Putamen (tissue), 1 donor: ENCODE measurements around the gene SPRR4.
"Not testable (repeated sequence)": the region's sequence is repeated elsewhere in the genome, so short reads cannot be mapped to it uniquely, and the experiment has no call there.

Experiments
- DNase-seq: peaks from one replicate; pipeline ENCODE4 v3.0.0-alpha.2; 2016; ENCODE audit warnings: low spot score

Gene SPRR4

DNA sequence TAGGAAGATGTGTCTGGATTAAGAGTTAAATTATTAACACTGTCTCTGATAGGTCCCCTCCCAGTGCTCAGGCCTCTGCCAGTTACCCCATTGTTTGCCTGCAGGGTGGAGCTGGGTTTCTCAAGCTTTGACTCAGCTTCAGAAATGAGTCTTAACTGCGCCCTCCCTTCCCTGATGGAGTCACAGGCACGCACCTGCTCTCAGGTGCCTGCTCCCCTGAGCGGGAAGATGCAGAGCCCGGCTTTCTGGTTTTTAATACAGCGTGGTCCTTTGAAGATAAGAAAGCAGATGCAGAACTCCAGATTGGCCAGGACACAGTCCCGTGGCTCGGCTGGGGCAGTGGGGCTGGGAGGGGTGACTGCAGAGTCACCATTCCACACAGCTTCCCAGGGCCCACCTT, 3.2 kb upstream of the SPRR4 start:
- DNase-seq = no peak

DNA sequence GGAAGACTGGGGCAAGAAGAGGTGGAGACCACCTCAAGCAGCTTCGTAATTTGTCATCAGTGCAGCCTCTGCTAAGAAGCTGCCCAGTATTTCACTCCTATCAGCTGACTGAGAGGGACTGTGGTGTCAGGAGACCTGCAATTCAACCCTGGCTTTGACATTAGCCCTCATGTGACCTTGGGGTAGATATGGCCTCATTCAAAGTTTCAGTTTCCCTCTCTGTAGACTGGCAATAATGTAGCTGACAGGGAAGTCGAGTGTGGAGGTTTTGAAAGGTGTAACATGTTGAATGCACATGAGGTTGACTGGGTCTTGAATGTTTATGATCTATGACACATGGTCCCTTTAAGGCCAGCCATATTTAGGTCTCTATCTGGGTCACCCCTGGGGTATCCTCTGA, 2.2 kb upstream of the SPRR4 start:
- DNase-seq = no peak

DNA sequence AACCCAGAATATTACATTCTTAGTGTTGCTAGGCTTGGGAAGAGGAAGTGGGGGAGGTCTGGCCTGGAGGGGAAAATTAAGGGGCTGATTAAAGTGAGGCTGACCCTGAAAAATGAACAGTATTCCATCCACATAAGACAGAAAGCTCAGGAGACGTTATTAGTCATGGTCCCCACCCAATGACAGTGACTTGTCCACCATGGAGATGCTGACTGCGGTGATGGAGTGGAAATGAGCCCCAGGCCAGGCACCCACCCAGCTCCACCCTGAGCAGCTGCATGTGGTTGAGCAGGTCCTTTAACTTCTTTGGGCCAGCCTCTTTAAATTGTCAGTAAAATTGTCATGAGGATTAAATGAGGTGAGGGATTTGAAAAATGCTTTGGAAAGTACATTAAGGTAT, 1.4 kb upstream of the SPRR4 start:
- DNase-seq = no peak

DNA sequence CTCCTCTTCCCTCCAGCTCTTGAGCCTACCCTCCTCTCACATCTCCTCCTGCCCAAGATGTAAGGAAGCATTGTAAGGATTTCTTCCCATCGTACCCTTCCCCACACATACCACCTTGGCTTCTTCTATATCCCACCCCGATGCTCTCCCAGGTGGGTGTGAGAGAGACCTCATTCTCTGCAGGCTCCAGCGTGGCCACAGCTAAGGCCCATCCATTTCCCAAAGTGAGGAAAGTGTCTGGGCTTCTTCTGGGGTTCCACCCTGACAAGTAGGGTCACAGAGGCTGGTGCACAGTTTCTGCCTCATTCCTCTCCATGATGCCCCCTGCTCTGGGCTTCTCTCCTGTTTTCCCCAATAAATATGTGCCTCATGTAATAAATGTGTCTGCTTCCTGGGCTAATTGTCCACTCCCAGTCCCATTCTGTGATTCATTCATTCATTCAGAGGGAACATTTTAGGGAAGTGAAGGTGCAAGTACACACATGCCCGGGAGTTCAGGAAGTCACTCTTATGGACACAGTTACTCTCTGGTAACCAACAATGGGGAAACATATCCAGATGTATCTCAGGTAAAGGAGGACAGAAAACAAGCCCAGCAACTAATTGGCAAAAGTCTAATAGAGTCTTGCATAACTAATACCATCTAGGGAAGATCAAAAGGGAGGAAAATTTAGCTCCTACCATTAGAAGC, 1.9 kb downstream of the SPRR4 start:
- no peak for DNase-seq

DNA sequence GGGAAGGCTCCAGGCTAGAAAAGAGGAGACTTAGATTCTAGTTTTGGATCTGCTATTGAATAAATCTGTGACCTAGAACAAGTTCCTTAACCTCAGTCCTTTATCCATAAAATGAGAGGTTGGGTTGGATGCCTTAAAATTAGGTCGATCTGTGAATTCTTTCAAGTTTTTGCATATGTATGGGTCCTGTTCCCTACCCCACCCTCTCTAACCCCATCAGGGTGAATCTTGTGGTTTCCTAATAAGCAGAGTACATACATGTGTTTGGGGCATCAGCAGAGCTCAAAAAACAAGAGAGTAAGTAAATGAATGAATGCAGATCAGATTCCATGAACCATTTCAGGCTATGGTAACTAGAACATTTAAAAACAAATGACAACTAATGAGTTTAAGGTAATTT, 6.2 kb downstream of the SPRR4 start:
- no peak for DNase-seq

DNA sequence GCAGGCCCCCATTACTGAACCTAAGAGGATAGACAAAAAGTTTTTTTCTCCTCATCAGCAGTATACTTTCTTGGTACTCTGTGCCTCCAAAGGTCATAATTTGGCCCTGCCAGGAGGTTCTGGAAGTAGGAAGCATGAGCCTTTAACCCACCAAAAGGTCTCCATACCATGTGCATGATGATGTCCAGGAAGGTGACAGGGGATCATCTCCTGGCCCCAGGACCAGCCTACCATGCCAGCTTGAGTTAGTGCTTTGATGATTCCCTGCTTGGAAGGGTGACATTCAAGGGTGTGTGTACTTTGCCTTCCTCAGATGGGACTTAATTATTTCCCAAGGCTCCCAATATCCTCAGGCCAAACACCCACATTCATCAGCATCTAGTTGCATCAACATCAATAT, 7.2 kb downstream of the SPRR4 start:
- no peak for DNase-seq

DNA sequence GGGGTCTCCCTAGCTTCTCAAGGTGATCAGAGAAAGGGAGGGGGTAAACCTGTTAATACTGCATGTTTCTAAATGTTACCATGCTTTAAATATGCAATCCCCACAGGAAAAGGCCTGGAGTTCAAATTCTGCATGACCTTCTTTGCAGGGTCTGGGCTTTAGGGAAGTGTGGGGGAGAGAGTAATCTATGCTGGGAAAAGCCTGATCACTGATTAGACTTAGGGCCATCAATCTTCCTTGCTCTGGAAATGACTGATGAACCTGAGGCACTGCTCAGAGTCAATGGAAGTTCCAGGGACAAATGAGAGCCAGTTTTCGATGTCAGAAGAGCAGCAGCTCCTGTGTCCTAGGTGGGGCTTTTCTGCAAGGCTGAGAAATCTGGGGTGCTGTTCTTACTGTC, 10.2 kb downstream of the SPRR4 start:
- DNase-seq = no peak

DNA sequence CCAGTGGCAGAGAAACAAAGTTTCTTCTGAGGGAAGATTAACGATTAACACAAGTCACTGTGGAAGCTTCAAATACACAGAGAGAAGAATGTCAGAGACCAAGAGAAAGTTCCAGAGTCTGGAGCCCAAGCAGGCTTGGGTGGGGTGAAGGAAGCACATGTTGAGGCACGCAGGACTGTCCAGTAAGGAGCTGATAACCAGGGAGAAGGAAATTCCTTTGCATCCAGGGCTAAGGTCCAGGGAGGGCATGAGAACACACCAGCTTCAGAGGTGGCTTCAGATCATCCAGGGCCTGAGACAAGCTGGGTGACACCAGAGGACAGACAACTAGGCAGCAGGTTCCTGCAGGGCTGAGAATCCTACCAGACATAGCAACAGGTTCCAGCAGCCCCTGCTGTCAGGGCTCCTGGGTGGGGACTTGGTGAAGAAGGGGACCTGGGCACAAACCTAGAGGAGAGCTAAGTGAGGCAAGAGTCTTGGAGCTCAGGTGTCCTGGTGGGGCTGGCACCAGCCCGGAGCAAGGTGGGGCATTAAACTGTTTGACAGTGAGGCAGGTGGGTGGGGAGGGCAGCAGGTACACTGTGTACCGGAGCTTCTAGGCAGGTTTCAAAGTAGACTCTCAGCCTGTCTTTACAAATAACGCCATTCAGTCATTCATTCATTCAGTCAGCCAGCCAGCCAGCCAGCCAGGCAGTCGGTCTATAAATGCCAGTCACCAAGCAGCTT, 10.9 kb downstream of the SPRR4 start:
- DNase-seq = no peak

DNA sequence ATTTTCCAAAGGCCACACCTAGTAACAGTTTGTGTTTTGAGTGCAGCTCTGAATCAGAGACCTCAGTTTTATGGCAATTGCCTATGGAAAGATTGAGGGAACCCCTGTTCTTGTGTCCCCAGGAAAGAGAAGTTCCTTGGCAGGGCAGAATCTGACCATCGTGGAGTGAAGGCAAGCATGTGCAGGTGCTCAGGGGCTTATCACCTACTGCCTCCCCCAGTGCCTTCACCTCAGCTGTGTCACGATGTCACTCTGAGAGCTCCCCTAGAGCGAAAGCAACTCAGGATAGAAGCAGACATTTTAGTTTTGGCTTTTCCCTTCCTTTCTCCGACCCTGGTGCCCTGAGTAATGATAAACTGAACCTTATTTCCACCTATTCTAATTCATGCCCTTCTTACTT, 11.6 kb downstream of the SPRR4 start:
- no peak for DNase-seq

DNA sequence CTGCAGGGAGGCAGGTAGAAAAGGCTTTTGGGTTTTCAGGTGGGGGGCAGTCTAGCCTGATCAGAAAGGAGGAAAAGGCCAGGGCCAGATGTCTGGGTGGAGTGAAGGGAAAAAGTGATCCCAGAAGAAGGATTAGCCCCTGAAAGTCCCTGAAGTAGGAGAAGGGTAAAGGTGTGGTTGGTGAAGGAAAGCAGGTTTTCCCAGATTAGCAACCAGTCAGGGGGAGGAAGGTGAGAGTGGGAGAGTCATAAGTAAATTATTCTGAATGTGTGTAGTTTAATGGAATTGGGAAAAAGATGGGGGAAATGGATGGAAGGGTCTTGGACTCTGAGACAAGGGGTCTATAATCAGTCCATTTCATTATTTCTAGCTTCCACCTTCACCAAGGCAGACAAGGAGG, 12.8 kb downstream of the SPRR4 start:
- no peak for DNase-seq

DNA sequence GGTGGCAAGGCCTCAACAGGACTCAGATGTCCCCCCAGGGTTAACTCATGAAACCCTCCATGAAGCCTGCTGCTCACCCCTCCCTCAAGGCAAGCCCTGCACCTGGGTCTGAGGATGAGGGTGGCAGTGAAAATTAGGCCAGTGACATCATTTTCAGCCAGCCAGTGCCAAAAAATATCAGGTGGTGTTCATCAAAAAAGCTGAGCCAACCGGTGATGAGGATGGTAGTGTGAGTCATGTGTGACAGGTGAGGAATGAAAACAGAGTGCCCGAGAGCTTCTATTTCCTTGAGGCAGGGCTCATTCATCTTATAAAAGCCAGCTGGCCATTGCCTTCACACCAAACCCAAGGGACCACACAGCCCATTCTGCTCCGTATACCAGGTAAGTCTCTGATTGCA, 13.3 kb downstream of the SPRR4 start, which contains the start of gene SPRR1A:
TSS of gene SPRR1A (plus strand) at position 339 of the 400 bp plus-strand sequence. CDS start 1,150 bp downstream, outside the sequence.
- DNase-seq = no peak

DNA sequence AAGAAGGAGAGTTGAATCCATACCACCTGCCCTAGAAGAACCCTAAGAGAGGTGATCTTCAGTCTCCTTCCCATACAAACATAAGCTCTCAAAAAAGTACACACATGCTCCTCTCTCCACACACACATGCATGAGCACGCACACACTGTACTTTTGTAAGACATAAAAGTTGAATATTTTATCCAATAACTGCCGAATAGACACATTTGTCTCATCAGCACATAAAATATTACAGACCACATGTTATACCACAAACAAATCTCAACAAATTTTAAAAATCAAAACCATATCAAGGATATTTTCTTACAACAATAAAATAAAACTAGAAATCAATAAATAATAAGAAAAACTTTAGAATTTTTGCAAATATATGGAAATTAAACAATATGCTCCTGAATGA, 16.1 kb downstream of the SPRR4 start:
- no peak for DNase-seq

DNA sequence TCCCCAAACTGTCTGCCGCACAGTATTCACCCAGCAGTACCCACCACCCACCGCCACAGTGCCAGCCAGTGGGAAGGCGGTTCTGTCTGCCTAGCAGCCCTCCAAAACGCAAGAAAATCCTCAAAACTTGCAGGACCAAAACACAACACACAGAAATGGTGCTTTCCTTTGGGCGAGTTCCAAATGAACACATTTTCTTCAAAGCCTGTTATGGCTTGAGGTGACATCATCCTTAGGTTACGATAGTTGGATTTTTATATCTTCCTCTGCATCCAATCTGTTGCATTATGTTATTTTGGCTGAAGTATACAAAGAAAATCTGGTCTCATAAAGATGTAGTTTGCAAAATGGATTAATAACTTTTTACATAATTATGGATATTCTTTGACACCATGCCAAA, 22.7 kb downstream of the SPRR4 start:
- no peak for DNase-seq

DNA sequence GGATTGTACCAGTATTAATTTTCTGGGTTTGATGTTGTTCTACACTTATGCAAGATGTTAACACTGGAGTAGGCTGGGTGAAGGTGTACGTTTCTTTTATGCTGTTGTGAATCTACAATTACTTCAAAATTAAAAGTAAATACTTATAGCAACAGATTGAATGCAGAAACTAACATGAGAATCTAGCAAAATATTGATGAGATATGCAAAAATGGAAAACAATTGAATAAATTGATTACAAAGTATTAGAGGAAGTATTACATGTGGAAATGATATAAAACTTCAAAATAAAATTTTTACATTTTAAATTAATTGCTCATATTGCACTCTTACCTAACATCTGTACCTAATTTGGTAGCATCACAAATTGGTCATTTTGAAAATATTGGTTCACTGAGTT, 25.4 kb downstream of the SPRR4 start:
- DNase-seq = no peak

DNA sequence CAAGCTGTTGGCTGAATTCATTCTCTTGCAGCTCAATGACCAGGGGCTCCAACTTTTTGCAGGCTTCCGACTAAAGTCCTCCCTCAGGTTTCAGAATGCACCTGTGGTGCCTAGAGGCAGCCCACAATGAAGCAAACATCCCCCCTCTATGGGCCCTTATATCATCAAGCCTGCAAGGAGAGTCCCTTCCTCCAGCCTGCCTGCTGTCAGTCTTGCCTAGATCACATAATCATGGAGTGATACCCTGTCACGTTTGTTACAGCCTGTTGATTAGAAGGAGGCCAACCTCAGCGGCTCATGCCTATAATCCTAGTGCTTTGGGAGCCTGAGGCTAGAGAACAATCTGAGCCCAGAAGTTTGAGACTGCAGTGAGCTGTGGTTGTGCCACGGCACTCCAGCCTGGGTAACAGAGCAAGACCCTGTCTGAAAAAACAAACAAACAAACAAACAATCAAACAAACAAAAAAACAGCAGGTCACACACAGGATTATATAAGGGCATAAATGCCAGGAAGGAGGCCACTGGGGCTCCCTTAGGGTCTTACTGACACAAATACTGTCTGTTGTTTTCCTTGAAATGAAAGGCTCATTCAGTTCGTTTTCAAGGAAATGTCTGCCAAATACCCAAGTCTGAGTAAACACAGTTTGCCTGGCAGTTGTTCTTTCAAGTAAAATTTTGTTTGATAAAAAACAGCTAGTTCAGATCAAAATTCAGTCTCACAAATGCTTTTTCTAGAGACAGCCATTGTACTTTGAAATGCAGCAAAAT, 26.4 kb downstream of the SPRR4 start:
- DNase-seq = peak; percentile 22

DNA sequence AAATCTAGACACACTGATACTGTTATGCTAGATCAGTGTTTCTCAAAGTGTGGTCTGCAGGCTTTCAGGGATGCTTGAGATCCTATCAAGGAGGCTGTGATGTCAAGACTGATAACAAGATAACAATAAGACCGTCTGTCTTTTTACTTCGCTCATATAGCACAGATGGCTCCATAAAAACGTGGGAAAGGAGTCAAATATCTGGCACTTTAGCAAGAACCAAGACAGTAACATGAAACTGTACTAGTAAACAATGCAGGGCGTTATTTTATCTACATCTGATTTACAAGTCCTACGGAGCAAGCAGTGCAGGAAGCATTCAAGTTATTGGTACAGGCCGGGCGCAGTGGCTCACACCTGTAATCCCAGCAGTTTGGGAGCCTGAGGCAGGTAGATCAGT, 27.5 kb downstream of the SPRR4 start:
- no peak for DNase-seq

DNA sequence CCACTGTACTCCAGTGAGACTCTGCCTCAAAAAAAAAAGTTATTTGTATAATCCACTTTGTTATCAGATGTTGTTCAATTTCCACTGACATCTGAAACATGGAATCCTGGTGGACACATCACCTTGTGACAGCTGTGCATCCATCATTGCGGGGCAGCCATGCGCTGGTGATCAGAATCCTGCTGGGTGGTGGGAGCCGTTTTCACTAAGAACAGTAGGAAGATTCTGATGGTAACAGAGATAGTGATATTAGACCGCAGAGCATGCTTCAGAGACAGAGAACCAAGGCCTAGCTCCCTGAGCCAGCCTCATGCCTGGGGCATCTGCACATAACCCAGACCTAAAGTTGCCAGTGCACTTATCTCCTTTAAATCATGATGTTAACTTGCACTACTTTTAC, 28.0 kb downstream of the SPRR4 start:
- no peak for DNase-seq

DNA sequence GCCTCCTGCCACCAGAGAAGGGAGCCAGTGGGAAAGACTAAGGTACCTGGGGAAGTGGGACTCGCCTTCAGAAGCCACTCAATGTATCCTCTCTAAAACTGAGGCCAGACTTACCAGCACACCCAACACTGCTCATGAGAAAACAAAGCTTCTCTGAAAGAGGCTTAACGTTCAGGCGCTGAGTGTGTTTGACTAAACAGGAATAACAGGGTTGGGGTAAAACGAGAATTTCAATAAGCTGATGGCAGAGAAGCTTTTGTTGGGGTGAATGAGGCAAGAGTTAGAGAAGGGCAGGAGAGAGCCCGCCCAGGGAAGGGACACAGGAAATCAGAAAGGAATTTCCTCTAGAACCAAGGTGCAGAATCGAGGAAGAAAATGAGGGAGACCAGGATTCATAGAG, 29.4 kb downstream of the SPRR4 start:
- DNase-seq = no peak

DNA sequence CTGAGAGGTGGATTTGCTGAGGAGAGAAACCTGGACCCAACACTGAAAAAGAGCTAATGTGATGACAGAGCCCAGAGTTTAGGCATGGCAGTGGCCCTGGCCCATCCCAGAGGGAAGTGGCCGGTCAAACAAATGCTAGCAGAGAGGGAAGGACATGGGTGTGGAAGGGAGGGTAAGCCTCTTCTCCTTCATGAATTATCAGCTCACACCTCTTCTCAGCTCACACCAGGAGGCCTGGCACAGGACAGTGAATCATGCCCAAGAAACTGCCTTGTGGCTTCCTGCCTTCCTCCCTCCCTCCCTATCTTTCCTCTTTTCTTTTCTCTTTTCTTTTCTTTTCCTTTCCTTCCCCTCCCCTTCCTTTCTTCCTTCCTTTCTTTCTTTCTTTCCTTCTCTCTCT, 29.8 kb downstream of the SPRR4 start:
- DNase-seq = no peak

DNA sequence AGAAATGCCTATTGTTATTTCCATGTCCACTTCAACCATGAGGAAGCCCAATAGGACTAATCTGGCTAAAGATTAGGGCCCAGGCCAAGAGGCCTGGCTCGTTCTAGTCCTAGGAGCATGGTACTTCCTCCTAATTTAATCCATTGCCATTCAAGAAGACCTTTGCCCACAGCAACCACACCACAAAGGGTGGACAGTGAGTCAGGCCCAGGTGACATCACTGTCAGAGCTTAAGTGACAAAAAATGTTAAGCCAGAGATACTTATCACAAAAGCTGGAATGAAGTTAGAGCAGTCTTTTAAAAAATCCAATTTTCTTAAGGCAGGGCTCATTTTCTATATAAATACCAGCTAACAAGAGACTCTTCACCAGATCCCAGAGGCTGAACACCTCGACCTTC, 30.9 kb downstream of the SPRR4 start, which contains the start of gene SPRR3:
TSS of gene SPRR3 (plus strand) at position 368 of the 400 bp plus-strand sequence. CDS start 1,272 bp downstream, outside the sequence.
- DNase-seq = no peak

DNA sequence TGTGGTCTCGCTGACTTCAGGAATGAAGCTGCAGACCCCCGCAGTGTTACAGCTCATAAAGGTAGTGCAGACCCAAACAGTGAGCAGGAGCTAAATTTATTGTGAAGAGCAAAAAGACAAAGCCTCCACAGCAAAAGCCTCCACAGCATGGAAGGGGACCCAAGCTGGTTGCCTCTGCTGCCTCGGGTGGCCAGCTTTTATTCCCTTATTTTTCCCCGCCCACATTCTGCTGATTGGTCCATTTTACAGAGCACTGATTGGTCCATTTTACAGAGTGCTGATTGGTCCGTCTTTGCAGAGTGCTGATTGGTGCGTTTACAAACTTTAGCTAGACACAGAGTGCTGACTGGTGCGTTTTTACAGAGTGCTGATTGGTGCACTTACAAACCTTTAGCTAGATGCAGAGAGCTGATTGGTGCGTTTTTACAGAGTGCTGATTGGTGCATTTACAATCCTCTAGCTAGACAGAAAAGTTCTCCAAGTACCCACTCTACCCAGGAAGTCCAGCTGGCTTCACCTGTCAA, 40.8 kb downstream of the SPRR4 start:
- not testable (repeated sequence) for DNase-seq

DNA sequence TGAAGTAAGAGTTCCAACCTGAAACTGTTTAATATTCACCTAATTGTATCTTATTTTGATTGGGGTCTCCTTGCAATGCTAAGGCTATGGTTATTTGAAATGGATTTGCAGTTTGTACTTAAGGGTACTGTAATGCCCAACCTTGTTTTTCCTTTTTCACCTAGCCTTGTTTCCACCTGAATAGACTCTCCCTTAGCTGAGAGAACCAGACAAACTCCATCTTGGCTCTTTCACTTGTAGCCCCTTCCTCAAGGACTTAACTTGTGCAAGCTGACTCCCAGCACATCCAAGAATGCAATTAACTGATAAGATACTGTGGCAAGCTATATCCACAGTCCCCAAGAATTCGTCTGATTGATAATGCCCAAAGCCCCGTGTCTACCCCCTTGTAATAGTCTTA, 51.4 kb downstream of the SPRR4 start:
- not testable (repeated sequence) for DNase-seq
